HG03520 (cell line): ENCODE measurements around the gene HOXB6.

Source experiments
- ATAC-seq: cut with Tn5 transposase; IDR thresholded peaks from one replicate; pipeline ENCODE4 v1.9.1; 2021; ENCODE audit warnings: mild to moderate bottlenecking, moderate library complexity; ENCODE audit not compliant: unreplicated experiment

The HOXB6 gene

DNA sequence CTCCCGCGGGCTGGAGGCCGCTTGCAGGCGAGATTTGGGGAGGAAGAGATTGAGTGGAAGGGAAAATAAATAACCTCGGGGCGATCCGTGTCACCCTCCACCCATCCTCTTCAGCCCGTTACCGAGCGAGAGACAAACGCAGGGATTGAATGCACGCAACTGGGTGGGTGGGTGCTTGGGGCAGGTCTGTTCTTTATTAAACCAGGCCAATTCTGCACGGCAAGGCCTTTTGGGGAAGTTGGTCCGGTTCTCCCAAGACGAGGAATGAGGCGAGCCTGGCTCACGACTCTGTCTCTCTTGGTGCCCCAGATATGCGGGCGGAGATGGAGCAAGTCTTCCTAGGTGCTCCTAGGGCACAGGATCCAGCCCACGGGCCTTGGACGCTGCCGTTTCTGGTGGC is 6.4 kb upstream of the HOXB6 start:
- no peak for ATAC-seq

DNA sequence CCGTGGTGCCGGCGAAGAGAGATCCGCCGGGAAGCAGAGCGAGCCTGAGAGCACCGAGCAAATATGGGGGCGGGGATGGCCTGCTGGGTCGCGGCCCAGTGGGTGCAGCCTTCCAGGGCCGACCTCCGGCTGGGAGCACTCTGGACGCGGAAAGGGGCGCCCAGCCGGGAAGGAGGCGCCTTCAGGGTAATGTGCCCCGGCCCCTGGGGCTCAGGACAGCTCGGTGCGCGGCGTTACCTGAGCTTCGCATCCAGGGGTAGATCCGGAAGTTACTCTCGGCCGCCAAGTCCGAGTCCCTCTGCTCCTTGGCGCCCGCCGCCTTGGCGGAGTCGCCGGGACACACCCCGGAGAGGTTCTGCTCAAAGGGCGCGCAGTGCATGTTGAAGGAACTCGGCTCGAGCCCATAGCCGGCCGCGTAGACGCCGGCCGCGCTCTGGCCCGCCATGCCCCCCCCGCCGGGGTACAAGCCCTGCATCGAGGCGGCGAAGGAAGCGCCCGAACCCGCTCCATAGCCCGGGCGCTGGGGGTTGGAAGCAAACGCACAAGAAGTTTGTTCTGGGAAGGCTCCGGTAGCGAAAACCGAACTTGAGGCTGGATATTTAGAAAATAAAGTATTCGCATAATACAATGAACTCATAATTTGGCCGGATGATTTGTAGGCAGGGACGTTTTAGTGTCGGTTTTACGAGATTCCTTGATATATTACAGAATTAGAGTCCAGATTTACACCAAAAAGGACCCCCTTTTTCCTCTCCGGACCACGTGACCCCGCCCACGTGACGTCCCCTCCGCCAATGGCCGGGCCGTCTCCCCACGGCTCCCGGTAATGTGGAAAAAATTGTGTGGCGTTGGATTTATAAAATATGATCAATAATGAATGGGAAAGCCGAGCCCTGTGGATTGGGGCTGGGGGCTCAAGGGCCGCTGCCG is 5.8 kb upstream of the HOXB6 start, which contains the start of gene HOXB7:
Gene HOXB7, minus strand, starts transcription at position 736 of the 930 bp plus-strand sequence. Its CDS starts 99 bp downstream, at position 637.
- ATAC-seq, result no peak

DNA sequence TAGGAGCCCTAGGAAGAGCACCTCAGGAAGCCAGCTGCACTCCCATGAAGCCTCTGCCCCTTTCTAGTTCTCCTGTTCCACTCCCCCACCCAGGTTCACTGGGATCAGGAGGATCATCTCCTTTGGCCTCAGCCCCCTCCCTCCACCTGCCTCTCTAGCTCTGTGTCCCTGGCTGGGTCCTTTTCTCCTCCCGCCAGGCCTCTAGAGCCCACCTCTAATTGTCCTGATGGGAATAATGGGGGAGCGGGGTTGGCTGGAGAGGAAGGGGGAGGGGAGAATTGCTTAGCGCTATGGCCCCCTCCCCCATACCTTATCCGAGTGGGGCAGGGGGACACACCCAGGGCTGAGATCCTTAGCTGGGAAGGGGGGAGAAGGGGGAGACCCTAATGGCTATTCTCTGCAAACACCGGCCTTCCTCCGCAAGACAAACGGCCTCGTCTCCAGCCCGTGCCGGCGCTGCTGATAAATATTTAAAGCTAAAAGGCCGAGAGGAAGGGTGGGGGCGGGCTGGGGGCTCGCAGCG is 5.0 kb upstream of the HOXB6 start:
- no peak for ATAC-seq

DNA sequence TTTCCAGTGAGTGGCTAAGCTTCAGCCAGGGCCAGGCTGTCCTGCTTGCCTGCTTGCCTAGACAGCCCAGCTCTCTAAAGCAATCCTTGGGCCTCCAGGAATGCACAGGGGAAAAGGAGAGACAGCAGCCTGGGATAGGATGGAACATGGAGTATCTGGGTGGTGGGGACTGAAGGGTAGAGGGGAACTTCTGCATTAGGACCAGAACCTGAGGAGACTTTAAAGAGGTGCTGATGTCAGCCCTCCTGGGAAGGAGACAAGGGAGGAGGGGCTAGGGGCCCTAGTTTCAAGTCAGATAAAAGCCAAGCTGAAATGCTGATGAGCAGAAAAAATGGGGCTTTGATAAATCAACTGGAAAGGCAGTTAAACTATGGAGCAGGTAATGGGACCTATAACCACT is 4.2 kb upstream of the HOXB6 start:
- ATAC-seq, result no peak

DNA sequence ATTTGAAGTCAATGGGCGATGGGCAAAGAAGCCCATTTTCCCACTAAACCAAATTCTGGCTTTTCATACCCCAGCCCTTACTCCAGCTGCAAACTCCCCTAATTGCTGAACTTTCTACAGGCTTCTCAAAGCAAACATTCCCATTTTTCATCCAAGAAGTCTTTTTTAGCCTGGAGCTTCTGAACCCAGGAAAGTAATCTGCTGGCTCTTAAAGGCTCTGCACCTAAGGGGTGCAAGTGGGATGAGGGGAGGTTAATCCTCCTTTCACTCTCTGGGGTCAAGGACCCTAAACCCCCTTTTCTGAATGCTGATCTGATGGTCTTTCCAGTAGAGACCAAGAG is 3.7 kb upstream of the HOXB6 start:
- no peak for ATAC-seq

DNA sequence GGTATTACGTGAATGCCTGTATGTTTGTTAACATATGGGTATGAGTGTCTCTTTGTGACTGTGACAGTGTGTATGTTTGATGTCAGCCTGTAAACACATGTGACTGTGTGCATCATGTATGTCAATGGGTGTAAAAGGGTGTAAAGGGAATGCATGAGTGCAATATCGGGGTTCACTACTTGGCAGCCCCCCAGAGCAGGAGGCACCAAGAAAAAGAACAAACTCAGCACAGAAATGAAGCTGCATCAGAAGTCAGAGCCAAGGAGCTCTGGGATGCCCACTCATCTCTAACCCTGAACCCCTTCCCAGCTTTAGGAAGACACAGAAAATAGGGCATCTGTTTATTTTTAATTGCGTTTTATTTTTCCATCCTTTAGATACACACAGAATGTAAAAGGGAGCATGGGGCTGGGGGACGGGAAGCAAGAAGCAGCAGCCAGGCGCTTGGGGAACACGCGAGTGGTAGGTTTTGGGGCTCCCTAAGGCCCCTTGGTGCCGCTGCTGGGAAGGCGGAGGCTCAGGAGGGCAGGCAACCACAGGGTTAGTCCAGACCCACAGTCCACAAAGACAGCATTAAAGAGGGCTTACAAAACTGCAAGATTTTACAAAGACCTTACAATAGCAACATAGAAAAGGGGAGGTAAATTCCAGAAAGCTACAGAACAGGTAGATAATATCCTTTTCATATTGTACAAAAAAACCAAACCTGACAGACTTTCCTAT is 2.3 kb upstream of the HOXB6 start:
- ATAC-seq, result no peak

DNA sequence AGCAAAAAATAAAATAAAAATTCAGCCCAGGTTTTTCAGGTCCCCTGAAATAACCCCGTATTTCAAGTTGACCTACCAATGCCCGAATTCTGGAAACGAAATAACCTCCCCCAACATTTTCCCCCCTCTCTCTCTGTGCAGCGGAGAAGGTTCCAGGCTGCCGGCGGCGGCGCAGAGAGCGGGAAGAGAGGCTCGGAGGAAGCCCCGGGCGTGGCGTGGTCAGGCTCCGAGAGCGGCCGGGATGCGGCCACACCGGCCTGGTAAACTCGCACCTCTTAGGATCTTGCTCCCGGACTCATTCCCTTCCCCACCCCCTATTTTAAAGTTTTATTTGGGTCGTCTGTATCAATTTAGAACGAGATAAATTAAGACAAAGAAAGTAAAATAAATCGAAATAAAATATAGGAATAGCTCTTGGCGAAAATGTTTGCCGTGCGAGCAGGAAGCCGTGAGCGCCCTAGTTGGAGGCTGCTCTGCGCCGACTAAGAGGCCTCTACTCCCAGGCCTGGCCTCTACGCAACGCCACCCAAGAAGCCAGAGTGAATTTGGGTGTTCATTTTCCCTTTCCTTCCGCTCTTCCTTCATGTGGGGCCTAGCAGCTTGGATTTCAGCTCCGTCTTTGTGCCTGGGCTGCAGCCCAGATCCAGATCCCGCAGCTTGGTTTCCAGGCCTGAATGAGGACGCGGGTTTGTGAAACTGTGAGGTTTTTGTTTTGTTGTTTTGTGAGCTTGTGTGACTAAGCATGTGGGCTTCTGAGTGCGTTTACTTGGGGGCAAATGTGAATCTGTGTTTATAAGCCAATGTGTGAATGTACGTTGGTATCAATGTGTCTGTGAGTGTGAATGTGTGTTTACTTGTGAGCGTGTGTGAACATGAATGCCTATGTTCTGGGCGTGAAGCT is 1.5 kb upstream of the HOXB6 start:
- no peak for ATAC-seq

DNA sequence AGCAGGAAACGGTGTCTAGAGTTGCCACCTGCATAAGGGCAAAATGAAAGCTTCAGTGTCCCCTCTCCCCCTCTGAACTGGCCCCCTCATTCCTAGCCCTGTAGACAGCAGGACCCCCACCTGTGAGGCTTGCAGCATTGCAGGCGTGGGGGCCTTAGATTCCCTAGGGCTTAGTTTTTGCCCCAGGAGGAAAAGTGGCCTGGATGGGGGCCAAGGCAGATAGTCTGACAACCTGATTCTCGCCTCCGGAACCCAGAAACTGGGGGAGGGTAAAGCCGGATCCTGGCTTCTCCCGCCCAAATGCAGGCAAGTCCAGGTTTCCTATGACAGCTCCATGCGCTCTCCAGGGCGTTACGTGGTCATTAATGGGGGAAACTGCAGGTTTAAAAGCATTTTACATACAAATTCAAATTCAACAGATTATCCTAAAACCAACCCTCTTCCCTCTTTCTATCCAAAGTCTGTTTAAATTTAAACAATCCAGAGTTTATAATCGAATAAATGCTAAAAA is 678 bp upstream of the HOXB6 start:
- no peak for ATAC-seq

DNA sequence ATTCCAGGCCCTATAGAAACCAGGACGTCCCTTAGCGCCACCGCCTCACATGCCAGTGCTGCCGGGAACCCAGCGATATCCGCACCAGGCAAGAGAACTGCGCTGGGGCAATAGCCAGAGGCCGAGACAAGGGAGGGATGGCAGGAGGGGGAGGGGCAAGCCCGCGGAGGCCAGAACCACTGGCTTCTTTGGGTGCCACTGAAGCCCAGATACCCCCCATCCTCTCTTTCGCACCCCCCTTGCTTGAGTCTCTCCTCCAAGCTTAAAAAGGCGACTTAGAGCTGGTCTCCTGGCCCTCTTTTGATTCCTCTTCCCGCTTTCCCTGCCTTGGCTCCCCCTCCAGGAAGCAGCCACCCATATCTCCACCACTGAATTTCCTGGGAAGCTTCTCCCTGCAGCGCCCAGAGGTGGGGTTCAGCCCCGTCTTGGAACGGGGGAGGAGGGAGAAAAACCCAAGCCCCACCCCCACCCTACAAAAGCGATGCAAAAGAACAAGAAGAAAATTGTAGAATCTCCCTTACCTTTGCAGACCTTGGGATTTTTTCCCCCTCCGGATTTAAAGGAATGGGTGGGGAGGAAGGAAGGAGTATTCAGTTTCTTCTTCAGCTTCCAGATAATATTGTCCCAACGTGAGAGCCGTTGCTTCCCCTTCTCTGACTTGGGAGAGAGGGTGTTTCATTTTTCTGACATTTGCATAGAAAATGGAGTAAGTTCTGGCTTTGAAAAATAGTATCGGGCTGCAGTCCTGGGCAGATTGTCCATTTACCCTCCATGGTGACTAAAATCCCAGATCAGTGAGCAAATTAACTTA is 622 bp downstream of the HOXB6 start:
- ATAC-seq, result no peak

DNA sequence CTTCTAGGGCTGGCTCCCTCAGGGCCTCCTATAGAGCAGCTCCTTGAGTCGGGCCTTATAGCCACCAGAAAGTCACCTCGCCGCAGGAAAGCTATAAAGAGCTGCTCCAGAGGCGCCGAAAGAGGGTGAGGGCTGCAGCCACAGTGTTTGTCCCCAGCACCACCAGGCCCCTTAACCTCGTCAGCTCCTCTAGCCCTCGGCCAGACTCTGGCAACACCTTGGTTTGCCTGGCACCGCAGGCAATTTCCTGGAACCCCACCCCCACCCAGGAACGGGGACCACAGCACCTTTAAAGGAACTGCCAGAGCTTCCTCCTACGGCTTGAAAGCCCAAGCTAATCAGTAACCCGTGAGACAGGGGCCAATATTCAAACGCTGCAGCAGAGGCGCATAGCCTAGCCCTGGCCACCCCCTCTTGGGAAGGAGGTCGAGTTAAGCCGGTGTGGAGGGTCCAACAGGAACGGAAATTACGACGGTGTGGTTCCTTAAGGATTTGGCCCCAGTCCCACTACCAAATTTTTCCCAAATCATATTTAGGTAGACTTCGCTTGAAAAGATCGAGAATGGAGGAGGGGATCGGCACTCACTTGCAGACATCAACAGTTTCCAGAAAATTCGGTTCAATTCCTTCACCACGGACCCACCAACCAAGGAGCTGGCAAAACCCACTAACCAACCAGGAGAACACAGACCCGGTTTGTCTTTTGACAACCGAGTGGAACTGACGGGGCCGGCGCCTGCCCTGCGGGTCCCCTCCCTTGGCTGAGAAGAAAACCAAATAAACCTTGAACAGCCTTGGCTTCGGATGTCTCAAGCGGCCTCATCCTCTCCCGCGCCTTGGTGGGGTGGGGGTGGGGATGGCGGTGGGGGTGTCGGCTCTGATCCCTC is 3.0 kb downstream of the HOXB6 start:
- no peak for ATAC-seq

DNA sequence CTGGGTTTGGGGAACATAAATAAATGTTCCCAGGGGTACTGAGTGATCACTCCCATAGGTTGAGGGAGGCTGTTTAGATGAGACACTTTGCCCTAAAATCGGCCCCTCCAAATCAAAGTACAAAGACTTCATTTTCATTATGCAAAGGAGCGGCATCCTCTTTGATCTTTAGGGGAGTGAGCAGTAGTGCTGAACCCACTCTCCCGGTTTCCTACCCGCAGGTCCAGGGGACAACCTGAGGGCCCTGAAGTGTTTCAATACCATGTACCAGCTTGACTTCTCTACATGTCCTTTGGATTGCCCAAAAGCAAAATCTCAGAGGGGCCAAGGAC is 3.6 kb downstream of the HOXB6 start:
- ATAC-seq, result no peak

DNA sequence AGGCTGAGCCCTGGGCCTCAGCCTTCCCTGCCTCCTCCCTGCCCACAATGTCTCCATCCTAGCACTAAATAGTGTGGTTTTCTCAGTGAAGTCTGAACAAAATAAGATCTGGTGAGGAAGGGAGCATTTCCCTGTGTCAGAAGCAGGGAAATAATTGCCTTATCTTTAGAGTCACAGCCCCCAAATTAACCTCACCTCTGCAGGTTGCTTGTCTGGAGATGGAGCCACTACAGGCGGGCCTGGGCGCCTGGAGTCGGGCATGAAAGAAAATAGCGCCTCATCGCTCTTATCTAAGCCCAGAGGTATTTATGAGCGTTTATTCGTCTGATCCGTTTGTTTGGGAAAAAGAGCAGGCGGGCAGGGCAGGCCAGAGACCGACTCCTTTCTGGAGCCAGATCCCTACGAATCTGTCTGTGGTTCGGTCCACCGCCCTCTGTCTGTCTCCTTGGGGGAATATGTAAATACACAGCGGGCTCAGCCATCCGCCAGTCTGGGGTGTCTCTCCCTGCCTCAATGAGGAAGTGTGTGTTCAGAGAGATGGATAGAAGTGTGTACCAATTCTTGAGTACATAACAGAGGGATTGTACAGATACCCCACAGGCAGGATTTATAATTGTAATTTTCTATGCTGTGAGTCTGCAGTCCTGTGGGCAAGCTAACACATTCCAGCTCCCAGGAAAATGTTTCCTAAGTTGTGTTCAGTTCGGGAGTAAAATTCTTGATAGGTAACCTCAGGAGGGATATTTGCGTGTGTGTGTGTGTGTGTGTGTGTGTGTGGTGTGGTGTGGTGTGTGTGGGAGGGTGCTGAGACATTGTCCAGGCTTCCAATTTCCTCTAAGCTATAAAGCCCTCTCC is 4.3 kb downstream of the HOXB6 start:
- ATAC-seq, result no peak

DNA sequence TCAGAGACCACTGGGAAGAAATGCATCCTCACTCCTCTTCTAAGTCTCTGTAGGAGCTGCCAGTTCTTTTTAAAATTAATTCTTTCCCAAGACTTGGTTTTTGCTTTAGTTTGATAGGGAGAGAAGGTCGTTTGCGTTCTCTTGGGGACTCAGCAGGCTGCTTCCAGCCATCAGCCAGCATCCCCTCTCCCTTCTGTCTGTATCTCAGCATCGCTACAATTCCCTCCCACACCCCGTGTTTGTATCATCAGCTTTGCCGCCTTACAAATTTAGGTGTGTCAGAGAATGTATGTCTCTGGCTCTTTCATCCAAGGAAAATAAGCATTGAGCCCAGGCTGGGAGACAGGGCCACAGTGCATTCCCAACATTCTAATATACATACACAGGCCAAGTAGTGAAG is 5.4 kb downstream of the HOXB6 start:
- ATAC-seq, result no peak

DNA sequence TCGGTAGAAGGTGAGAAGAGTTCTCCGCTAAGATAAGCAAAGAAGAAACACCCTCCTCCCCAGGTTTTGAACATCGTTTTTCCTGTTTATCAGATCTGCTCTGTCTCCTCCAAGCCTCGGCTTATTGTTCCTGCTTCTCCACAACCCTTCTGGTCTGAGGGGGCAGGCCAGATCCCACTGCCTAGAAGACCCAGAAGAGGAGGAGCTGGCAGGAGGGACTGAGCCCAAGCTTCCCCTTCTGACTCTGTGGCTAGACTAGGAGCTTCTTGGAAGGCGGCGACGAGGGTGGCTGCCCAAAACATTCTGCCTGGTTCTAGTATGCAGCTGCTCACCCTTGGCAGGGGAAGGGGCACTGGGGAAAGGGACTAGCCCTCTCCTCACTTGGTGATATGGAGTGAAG is 6.0 kb downstream of the HOXB6 start:
- no peak for ATAC-seq

DNA sequence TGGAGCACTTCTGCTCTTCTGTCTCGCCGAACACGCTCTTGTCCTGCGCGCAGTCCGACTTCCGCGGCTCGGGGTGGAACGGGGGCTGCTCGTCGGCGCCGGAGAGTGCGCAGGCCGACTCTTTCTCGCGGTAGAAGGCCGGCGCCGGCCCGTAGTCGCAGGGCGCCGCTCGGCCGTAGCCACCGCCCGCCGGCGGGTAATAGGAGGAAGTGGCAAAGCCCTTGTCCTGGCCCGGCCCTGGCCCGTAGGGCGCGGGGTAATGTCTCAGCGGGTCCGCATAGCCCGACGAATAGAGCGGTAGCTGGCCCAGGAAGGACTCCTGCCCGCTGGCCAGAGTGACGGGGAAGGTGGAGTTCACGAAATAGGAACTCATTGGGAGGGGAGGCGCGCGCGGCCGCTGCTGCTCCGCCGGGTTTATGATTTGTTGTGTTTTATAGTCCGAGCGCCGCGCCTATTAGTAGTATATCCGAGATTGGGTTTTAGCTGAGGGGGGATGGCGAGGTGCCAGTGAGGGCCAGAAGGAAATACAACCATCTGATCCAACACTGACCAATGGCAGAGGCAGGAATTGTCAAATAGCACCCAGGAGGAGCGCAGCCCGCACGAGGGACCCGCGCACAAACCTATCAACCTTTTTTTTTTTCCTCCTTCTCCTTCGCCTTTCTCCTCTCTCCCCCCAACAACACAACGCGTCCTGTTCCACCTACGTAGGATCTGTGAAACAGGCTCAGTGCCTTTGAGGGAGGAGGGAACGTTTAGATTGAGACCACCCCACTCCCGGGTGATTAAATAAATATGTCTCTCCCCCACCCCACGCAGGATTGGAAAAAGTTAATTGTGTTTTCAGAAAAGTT is 6.8 kb downstream of the HOXB6 start:
- ATAC-seq, result no peak

DNA sequence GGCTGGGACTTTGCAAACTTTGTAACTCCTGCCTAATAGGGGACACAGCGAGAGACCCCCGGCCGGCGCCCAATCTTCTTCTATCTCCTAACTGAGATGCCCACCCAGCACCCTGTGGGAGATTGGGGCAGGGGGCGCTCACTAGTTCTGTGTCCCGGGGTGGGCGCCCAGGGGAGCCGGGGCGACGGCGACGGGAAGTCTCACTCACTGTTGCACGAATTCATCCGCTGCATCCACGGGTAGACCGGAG is 7.3 kb downstream of the HOXB6 start:
- ATAC-seq, result no peak

DNA sequence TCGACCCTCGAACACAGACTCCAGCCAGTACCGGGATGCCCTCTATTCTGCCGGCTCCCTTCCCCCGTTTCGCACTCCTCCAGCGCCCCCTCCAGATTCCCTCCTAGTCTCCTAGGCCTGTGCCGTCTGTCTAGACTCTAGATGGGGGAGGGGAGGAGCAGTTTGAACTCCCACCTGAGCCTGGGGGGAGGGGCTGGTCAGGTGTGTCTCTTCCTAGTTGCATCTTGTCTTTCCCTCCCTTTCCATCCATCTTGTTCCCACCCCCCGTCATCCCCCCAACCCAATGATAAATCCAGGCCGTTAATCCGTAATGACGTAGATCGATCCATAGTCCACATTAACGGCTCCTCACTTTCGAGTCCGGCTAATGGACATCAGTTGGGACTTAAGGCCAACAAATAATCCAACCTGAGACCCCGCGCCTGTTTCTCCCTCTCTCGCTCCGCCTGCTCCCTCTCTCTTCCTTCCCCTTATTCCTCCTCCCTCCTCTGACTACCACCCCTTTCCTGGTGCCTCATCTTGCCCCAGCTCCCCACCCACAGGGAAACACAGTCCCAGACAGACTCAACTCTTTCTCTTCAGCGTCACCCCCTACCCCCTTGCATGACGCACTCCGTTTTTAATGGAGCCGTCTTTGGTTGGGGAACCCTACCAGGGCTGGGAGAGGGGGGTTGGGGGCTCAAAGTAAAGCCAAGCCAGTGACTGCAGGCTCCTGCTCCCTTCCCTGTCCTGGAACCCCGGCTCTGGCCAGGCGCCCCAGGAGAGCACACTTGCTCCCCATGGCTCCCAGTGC is 7.9 kb downstream of the HOXB6 start:
- no peak for ATAC-seq
